DND-41 (cell line): ENCODE results near the gene DPM1.

ENCODE experiments used
- EZH2 ChIP-seq: IDR thresholded peaks from 3 replicates; pipeline ENCODE4 v1.6.1; 2012; ENCODE audit warnings: borderline replicate concordance, low read depth, mild to moderate bottlenecking, moderate library complexity, low read length, inconsistent platforms; ENCODE audit not compliant: severe bottlenecking
- TF ChIP-seq, protein P1 (sequence below): IDR thresholded peaks from 2 replicates; pipeline ENCODE4 v1.5.1; 2012; ENCODE audit warnings: borderline replicate concordance, low read length, moderate library complexity, mild to moderate bottlenecking; ENCODE audit not compliant: poor library complexity, severe bottlenecking; ENCODE audit errors: extremely low read depth

DNA sequence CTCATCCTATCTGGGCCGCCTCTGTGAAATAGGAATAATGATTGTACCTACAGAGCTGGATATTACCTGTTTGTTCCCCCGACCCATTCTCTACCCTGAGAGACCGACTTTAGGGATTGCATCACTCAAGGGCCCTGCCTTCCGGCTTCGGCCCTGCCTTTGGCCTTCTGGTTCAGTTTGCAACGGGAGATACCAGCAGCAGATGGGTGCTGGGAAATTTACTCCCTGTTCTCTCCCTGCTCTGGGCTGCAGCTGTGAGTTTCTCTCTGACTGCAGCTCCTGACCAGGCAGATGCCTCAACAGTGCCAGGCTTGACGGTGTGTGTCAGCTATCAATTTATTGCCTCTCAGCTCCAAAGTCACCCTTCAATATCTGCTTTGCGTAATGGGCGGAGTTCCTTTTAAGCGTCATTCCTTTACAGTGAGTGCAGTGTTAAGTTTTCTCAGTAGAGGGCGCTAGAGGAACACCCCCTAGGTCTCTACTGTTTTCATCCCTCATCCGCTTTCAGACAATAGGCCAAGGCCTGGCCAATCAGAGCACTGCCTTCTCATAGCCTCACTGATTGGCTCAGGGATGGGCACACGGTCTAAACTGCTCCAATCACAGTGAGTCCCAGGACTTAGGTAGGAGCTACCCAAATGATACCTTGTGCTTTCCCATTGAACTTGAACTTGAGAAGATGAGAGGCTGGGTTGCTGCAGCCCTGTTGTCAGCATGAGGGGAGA lies 34.6 kb upstream of the DPM1 start:
- no peak for TF ChIP-seq EZH2
- TF ChIP-seq, protein P1, sequence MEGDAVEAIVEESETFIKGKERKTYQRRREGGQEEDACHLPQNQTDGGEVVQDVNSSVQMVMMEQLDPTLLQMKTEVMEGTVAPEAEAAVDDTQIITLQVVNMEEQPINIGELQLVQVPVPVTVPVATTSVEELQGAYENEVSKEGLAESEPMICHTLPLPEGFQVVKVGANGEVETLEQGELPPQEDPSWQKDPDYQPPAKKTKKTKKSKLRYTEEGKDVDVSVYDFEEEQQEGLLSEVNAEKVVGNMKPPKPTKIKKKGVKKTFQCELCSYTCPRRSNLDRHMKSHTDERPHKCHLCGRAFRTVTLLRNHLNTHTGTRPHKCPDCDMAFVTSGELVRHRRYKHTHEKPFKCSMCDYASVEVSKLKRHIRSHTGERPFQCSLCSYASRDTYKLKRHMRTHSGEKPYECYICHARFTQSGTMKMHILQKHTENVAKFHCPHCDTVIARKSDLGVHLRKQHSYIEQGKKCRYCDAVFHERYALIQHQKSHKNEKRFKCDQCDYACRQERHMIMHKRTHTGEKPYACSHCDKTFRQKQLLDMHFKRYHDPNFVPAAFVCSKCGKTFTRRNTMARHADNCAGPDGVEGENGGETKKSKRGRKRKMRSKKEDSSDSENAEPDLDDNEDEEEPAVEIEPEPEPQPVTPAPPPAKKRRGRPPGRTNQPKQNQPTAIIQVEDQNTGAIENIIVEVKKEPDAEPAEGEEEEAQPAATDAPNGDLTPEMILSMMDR: peak; percentile 81
